ENCODE results near the gene CEP135. TPM values are rescaled to one million over a fixed set of nuclear protein-coding genes. Genes with fewer than 3 reads are reported as not detected.

Gene CEP135
- total and polyA plus RNA-seq, 2 donors (not counting 3 experiments of a cell fraction or from before 2014, with no cell fraction given): 2.8 to 15.3 TPM

GRCh38 chr4:55925241-55925640 is 23.5 kb upstream of the CEP135 start:
- intact Hi-C loops (cut with micrococcal nuclease): no loop called here
- DNase-seq (ENCODE audit: low read depth, low spot score) (no peak), FAIRE-seq (no peak)
- no peak overlapping the region for H2AFZ ChIP-seq (ENCODE audit: low read depth, low read length)
- H3K4me1 ChIP-seq (ENCODE audit: control insufficient read depth, extremely low read depth, insufficient read depth, low read length): no peaks in the 10 kb centered on the region
- H3K9me1 ChIP-seq (replicated peaks; ENCODE audit: control insufficient read depth, extremely low read depth, insufficient read depth, low read length): no peaks in the 10 kb centered on the region
- BruUV-seq (replicated peaks): no TSS peak
- H4K20me1 ChIP-seq (replicated peaks; ENCODE audit: control insufficient read depth, extremely low read depth, insufficient read depth, low read length): no peaks in the 10 kb centered on the region
- ChIA-PET POLR2A (no interaction called here), CTCF (no interaction called here)
- TF ChIP-seq MYC (IDR thresholded peaks at IDR 0.05; ENCODE audit: low read depth, low read length) (no peak), CTCF (IDR thresholded peaks at IDR 0.05; ENCODE audit: extremely low read depth in 1 of 2, insufficient read depth in 1 of 2, low read depth in 1 of 2, low read length in 2 of 2) (no peak), POLR2AphosphoS5 (IDR thresholded peaks at IDR 0.05; ENCODE audit: insufficient read depth, low read depth, low read length) (no peak), MAX (IDR thresholded peaks at IDR 0.05; ENCODE audit: insufficient read depth, insufficient read length) (no peak), GATA2 (IDR thresholded peaks at IDR 0.05; ENCODE audit: insufficient read depth, insufficient read length, low read depth, low read length) (no peak), POLR2A (IDR thresholded peaks at IDR 0.05; ENCODE audit: low read depth, low read length) (no peak), EZH2 (IDR thresholded peaks at IDR 0.05; ENCODE audit: borderline replicate concordance, low read depth, low read length, severe bottlenecking) (no peak), JUN (IDR thresholded peaks at IDR 0.05; ENCODE audit: borderline replicate concordance, insufficient read depth, insufficient read length, low read depth) (no peak), FOS (IDR thresholded peaks at IDR 0.05; ENCODE audit: borderline replicate concordance, insufficient read depth, low read length) (no peak)
- no peak overlapping the region for H3K4me3 ChIP-seq (replicated peaks in 1 of 3; ENCODE audit: insufficient read depth in 1 of 3, low read depth in 1 of 3, low read length in 3 of 3)
- dilution Hi-C loops (cut with MboI; ENCODE audit: extremely low pct_ligation_motif_present, low sequenced_read_pairs): no loop called here
- no peak overlapping the region for H3K9ac ChIP-seq (replicated peaks; ENCODE audit: extremely low read depth, insufficient read depth, low read length)
- H3K4me2 ChIP-seq (ENCODE audit: insufficient read depth, low read length): no peak overlapping the region
- no peak overlapping the region for H3K27ac ChIP-seq (ENCODE audit: insufficient read depth, low read depth, low read length)
- H3K9me3 ChIP-seq (replicated peaks; ENCODE audit: control insufficient read depth, insufficient read depth, low read length): no peaks in the 10 kb centered on the region
- H3K79me2 ChIP-seq (ENCODE audit: control insufficient read depth, insufficient read depth, low read length): no peaks in the 10 kb centered on the region
- H3K36me3 ChIP-seq (ENCODE audit: control insufficient read depth in 2 of 2, extremely low read depth in 1 of 2, insufficient read depth in 2 of 2, low read length in 2 of 2): peaks cover 0 to 2% of the 10 kb centered on the region in 2 experiments
- no peaks in the 10 kb centered on the region for H3K27me3 ChIP-seq (ENCODE audit: control insufficient read depth in 2 of 2, insufficient read depth in 2 of 2, low read length in 2 of 2)
